Testis (tissue), 2 donors: Measurements from ENCODE around the gene CFAP107.

ENCODE experiments used
- CTCF ChIP-seq, 3 experiments: fragments of 450-650 bp in 2 of 3; fragments of 200-600 bp in 1 of 3; sonication (generic) in 1 of 3; IDR thresholded peaks; one replicate each; pipeline ENCODE4 v1.5.1; 2016 to 2019; ENCODE audit warnings: antibody characterized with exemption in 3 of 3, mild to moderate bottlenecking in 2 of 3, moderate library complexity in 1 of 3
- POLR2A ChIP-seq: fragments of 450-650 bp; IDR thresholded peaks from one replicate; pipeline ENCODE4 v1.6.1; 2017; ENCODE audit warnings: antibody characterized with exemption, mild to moderate bottlenecking, moderate library complexity

GRCh38 chr1:12773438-12773837 is 27.4 kb downstream of the CFAP107 start, which contains the start of gene PRAMEF12:
- TF ChIP-seq CTCF (IDR thresholded peaks at IDR 0.05), result no peak
- no peak for TF ChIP-seq POLR2A
